OCI-LY7 (cell line): ENCODE data around the gene ANKRD52.

Source experiments
- CTCF ChIP-seq: fragments of 200-600 bp; sonication (generic); conservative IDR thresholded peaks from 2 replicates; pipeline ENCODE4 v1.5.1; 2014; ENCODE audit warnings: mild to moderate bottlenecking, antibody characterized with exemption, low read length, moderate library complexity, mixed read lengths
- EZH2phosphoT487 ChIP-seq: fragments of 200-600 bp; sonication (generic); IDR thresholded peaks from 2 replicates; pipeline ENCODE4 v1.6.1; 2018; ENCODE audit warnings: low read depth, borderline replicate concordance, mild to moderate bottlenecking, mixed run types, antibody characterized with exemption, low read length, moderate library complexity, mixed read lengths

- TF ChIP-seq CTCF (no peak), EZH2phosphoT487 (no peak)
Observed at GRCh38 chr12:56221232-56221756, 36.9 kb downstream of the ANKRD52 start.
